Cortex of kidney (tissue), 1 donor: ENCODE results near the gene TBL3.
"Not testable (repeated sequence)": the region's sequence is repeated elsewhere in the genome, so short reads cannot be mapped to it uniquely, and the experiment has no call there.

Experiments
- DNase-seq: peaks from one replicate; lab custom pipeline; 2025; lab: John Stamatoyannopoulos, UW

Gene TBL3

GRCh38 chr16:1999866-2000514, 28.1 kb downstream of the TBL3 start:
- no peak for DNase-seq

- no peak for DNase-seq
Measured at GRCh38 chr16:2001035-2001434, 29.2 kb downstream of the TBL3 start.

DNA sequence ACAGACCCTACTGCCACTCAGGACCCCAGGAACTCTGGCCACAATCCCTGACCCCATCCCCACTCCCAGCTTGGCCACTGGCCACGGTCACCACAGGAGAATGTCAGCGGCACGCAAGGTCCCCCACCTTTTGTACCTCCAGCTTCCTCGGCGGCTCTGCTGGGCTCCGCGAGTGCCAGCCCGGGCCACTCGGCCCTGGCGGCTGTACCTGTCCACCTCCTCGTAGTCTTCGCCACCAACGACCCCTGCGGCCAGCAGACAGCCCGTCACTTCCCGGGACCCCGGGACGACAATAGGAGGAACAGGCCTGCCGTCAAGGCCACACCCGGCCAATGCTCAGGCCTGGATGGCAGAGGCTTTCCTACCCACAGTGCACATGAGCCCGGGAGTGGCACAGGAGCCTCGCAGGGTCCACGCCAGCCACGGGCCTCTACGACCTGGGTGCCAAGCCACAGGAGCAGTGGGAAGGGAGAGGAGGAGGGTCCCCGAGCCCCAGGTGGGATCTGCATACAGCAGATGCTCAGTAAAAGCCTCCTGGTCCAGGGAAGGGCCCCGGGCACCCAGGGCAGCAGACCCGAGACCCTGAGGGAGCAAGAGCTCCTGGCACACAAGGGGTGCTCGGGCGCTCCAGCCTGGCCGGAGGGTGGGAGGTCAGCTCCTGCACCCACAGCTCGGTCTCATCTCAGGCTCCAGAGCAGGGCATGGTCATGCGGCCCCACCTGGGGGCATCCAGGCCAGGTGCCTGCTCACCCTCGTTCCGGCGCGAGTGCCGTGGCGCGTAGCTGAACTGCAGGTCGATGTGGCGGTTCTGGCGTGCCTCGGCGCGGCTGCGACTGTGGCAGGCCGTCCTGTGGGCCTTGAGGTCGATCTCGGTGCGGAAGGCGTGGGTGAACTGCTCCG, 29.9 kb downstream of the TBL3 start:
- no peak for DNase-seq

DNA sequence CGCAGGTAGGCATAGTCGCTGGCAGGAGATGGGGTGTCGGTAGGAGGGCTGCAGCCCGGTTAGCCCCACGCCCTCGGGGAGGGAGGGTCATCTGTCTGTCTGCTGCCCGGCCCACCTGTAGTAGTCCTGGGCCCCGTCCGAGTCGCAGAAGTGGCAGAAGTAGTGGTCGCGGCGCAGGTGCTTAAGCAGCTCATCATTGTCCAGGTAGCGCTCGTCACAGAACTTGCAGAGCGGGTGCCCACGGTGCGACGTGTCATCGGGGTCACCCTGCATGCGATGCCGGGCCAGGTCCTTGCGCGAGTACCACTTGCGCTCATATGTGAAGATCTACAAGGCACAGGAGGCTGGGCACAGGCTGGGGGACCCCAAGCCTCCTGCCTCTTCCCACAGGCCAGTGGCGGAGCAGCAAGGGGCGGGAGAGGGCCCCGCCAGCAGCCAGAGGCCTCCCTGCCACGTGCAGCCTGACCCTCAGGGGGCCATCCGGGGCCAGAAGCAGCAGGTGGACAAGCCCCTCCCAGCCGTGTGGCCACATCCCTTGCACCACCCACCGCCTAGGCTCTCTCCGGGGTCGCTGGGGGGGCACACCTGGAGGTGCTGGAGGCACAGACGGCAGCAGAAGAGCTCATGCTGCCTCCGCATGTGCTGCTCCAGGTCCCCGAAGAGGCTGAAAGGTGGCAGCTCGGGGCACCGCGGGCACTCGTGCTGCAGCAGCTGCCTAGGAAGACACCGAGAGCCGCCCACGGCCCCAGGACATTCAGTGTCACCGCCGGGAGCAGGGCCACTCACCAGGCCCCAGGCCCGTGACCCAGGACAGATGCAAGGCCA, 30.8 kb downstream of the TBL3 start:
- DNase-seq = no peak

DNA sequence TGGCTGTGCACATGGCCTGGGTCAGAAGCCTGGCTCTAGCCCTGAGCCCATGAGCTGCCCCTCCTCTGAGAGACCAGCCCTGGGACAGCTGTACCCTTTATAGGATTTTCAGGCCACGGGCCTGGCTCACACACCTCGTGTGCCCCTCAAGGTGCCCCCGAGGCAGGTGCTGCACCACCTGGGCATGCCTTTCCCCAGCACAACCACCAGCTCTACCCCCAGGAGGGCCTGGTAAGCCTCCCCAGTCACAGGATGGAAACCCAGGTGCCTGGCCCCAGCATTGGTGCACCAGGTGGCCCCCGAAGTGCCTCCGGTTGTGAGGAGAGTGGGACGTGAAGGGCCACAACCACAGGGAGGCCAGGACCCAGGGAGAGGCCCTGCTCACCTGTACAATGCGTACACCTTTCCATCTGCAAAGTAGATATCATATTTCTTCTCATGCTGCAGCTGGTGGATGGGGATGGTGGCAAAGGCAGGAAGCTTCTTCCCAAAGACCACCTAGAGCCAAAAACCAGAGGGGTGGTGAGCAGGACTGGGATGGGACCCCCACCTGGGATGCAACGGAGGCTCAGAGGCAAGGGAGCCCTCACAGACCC, 31.5 kb downstream of the TBL3 start:
- no peak for DNase-seq

GRCh38 chr16:2003827-2004641, 32.2 kb downstream of the TBL3 start:
- DNase-seq = no peak

DNA sequence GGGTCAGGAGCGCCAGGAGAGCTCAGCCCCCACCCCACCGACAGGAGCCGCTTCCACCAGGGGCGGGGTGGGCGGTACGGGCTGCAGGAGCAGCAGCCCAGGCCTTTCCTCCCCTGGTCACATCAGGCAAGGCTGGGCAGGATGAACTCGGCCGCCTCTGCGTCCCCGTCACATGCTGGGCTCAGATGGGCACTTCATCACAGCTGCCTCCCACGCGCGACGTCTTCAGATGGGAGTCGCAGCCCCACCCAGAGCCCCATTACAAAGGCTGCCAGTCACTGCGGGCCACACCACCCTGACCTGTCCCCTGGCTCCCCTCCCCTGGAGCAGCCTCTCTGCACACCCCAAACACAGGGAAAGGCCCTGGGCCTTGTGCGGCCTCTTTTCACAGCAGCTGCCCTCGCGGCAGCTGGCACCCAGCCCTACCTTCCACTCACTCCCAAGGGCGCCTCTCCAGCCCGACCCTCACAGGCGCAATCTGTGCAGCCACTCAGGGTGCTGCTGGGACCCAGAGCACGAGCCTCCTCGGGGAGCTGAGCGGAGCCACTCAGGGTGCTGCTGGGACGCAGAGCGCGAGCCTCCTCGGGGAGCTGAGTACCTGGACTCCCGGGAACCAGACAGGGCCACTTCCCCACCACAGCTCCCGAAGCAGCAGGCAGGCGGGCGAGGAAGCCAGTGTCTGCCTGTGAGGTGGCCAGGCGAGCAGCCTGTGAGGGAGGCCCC, 33.1 kb downstream of the TBL3 start:
- DNase-seq = no peak

DNA sequence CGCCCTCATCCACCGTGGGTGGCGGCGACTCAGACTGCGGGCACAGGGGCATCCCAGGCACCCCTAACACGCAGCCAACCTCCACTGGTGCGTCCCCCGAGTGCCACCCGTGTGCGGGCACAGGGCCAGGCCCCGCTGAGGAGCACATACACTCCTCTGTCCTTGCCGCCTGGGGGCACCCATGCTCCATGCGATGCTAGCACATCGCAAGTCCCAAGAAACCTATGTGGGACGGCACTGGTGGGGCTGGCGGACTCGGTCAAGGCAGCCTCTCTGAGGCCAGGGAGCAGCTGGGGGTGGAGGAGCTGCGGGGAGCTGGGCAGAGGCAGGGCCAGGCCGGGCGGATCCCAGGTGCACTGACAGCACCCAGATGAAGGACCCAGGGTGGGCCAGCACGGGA, 33.8 kb downstream of the TBL3 start:
- DNase-seq = no peak

- no peak for DNase-seq
Measured at GRCh38 chr16:2006317-2006716, 34.5 kb downstream of the TBL3 start.

GRCh38 chr16:2007081-2007836, 35.4 kb downstream of the TBL3 start:
- no peak for DNase-seq

DNA sequence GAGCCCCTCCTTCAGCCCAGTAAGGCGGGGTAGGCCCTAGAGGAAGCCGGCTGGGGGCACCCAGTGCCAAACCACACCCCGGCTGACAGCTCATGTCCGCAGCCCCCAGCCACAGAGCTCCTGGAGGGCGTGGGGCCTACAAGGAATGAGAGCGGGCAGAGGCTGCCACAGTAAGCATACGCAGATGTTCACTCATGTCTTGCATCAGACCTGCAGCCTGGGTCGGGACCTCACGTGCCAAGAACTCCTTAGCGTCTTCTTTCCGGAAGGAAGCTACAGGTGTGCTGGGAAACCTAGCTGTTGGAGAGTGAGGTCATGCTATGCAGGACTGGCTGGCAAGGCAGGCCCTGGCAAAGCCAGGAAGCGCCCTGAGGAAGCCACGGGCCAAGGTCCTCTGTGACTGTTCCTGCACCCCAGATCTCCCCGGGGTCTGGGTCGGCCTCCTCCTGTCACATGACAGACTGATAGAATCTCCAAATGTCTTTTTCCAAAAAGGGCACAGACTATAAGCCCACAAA, 36.2 kb downstream of the TBL3 start:
- DNase-seq = no peak

DNA sequence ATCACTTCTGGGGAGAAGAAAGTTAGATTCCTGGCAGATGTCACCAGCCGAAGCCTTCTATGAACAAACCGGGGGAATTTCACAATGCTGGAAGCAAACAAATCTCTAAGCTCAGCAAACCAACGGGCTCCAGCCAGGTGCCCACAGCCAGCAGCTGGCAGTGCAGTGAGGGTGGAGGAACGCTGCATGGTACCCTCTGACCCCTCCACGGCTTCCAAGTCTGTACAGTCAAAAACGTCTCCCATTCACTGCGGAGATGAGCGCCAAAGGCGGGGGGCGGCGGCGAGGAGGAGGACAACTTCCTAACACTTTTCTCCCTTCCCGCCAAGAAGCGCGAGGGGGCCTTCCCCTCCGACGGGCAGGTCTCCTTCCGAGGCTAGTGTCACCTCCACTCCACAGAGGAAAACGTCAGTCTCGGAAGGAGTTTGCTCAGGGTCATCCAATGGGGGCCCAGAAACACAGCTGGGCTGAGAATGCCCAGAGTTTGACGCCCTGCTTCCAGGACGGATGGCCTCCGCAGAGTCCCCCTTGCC, 36.8 kb downstream of the TBL3 start:
- no peak for DNase-seq

DNA sequence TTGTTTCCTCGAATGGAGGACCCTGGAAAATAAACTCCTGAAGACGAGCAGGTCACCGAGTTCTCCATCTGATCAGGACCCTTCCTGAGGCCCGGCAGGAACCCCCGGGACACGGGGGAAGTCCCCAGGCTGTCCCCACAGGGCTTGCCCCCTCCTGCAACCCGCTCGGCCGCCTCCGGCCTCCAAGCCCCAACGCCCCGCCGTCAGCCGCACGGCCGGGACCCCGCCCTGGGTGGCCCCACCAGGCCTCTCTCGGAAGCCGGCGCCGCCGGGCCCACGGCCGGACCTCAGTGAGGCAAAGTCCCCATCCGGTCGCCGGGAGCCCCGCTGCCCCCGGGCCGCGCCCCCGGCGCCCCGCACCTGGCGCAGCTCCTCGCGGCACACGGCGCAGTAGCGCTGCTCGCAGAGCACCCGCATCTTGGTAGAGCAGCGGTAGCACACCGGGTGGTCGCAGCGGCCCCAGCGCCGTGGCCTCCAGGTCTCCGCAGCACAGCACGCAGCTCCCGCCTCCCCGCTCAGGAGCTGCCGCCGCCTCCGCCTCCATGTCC, 37.4 kb downstream of the TBL3 start:
- no peak for DNase-seq

DNA sequence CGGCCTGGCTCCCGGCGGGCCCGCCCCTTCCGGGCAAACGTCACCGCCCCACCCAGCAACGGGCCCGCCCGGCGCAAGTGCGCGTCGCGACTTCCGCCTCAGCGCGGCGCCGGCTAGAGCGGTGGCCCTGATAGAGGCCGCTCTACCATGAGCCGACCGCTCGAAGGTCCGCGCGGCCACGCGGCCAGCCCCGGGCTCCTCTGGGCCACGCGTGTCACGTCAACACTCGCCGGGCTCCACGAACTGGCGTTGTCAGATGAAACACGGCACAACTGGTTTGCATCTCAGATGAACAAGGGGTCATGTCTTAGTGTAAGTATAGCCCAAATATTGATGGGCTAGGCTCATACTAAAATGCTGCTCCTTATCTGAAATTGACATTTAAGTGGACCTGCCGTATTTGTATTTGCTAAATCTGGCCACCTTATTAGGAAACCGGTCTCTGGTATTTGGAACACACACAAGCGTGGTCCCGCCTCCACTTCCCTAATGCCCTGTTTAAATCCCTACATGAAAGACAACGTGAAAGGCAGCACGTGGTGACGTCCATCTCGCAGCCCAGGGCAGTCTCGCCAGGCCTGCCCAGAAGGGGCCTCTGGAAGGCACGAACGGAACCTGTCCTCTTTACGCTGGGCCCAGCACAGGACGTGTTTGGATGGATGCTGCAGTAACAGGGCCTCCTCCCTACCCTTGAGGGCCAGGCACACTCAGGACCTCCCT, 38.1 kb downstream of the TBL3 start, which contains the start of gene ZNF598:
TSS of gene ZNF598 (minus strand) at position 31 of the 720 bp plus-strand sequence.
- no peak for DNase-seq

DNA sequence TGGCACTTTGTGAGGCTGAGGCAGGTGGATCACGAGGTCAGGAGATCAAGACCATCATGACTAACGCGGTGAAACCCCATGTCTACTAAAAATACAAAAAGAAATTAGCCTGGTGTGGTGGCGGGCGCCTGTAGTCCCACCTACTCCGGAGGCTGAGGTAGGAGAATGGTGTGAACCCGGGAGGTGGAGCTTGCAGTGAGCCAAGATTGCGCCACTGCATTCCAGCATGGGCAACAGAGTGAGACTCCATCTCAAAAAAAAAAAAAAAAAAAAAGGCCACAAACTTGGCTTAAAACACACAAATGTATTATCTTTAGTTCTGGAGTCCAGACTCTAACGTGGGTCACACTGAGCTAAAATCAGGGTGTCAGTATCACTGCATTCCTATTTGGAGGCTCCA, 39.9 kb downstream of the TBL3 start:
- not testable (repeated sequence) for DNase-seq

- no peak for DNase-seq
Measured at GRCh38 chr16:2013527-2013926, 41.7 kb downstream of the TBL3 start.

DNA sequence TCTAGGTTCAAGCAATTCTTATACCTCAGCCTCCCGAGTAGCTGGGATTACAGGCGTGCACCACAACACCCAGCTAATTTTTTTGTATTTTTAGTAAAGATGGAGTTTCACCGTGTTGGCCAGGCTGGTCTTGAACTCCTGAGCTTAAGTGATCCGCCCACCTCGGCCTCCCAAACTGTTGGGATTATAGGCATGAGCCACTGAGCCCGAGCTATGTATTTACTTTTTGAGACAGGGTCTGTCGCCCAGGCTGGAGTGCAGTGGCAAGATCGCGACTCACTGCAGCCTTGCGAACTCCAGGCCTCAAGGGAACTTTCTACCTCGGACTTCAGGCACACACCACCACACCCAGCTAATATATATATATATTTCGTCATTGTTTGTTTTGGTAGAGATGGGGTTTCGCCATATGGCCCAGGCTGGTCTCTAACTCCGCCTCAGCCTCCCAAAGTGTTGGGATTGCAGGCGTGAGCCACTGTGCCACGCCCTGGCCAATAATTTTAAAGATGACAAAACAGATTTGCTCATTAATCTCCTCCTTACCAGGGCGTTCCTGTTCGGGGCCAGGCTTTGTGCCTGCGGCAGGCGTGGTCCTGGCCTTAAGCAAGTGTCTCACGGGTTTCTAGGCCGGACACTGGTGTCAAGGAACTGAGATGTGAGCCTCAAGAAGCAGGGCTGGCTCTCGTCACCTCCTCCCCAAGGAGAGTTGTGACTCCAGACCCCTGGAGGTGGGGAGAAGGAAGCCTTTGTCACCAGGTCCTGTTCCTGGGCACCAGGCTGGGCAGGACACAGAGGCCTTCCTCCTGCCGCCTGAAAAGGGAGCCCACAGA, 43.5 kb downstream of the TBL3 start:
- no peak for DNase-seq

DNA sequence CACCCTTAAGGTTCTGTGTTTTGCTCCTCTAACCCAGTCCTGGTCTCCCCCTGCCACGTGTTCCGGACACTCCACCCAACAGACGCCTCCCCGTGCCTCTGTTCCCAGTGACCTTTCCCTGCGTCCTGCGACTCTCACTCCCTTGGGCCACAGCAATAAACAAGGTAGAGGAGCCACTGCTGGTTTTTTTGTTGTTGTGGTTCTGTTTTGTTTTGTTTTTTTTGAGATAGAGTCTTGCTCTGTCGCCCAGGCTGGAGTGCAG, 44.0 kb downstream of the TBL3 start:
- no peak for DNase-seq
